Erythroblast (primary cell): ENCODE measurements around the gene ARHGEF25.
A peak's percentile ranks its signal among the peaks of the same experiment; 100 is the strongest.
"Not testable (repeated sequence)": the region's sequence is repeated elsewhere in the genome, so short reads cannot be mapped to it uniquely, and the experiment has no call there.

Experiments used
- DNase-seq, 2 experiments: peaks; one replicate each; lab custom pipeline; 2025; lab: John Stamatoyannopoulos, UW
- GATA1 ChIP-seq: IDR thresholded peaks from 2 replicates; pipeline ENCODE4 v1.6.1; 2011; ENCODE audit warnings: low read depth, mild to moderate bottlenecking, control low read depth, low read length, moderate library complexity
- POLR2A ChIP-seq: IDR thresholded peaks from 2 replicates; pipeline ENCODE4 v1.6.1; 2011; ENCODE audit warnings: mild to moderate bottlenecking, low read length

Gene ARHGEF25

GRCh38 chr12:57626111-57626920 lies 15.1 kb downstream of the ARHGEF25 start:
- TF ChIP-seq POLR2A, result no peak
- no peak for TF ChIP-seq GATA1
- no peak for DNase-seq

DNA sequence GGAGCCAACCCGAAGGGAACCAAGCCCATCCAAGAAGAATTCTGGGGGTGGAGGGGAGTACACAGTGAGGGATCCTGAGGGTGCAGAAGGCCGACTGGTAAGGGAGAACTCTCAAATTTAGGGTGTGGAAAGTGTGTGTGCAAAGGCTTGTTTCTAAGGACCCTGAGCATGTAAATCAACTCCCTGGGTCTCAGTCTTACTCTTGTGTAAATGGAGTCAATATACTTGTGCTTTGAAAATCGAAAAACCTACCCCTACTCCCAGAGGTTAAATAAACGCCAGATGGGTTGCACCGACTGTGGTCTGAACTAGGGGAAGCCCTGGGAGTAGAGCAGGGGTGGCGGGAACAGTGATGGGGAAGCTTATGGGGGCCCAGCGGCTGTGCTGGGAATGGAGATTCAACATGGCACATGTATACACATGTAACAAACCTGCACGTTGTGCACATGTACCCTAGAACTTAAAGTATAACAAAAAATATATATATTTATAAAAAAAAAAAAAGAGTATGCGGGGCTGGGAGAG lies 15.7 kb downstream of the ARHGEF25 start:
- no peak for DNase-seq
- TF ChIP-seq GATA1 (no peak), POLR2A (no peak)

DNA sequence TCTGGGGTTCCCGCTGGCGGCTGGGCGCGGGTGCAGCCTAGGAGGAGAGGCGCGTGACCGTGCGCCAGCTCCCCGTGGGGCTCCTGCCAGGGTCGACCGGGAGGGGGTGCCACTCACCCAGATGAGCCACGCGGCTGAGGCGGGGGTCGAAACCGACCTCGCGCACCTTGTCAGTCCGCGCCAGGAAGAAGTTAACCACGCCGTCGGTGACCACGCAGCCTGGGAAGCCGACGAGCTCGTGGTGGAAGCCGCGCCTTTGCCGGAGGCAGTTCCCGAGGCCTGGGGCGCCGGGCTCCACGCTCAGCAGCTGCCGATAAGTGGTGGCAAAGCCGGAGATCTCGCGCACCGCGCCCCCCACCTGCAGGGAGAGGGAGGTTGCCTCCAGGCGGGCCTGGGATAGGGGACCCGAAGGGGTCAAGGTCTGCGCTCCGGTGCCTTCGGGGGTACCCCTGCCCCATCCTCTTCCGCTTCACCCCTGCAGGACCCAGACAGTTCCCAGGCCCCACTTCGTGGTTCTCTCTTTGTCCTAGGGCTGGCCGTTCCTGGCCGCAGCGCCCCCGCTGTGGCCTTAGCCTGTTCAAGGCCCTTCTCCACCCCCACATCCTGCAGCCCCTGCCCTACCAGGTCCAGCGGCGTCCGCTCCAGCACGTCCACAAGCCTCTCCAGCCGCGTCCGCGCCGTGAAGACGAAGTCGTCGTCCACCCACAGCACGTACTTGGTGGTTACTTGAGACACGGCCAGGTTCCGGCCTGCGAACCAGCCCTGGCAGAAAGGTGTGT lies 16.5 kb downstream of the ARHGEF25 start:
- TF ChIP-seq GATA1, result no peak
- no peak for TF ChIP-seq POLR2A
- no peak for DNase-seq

DNA sequence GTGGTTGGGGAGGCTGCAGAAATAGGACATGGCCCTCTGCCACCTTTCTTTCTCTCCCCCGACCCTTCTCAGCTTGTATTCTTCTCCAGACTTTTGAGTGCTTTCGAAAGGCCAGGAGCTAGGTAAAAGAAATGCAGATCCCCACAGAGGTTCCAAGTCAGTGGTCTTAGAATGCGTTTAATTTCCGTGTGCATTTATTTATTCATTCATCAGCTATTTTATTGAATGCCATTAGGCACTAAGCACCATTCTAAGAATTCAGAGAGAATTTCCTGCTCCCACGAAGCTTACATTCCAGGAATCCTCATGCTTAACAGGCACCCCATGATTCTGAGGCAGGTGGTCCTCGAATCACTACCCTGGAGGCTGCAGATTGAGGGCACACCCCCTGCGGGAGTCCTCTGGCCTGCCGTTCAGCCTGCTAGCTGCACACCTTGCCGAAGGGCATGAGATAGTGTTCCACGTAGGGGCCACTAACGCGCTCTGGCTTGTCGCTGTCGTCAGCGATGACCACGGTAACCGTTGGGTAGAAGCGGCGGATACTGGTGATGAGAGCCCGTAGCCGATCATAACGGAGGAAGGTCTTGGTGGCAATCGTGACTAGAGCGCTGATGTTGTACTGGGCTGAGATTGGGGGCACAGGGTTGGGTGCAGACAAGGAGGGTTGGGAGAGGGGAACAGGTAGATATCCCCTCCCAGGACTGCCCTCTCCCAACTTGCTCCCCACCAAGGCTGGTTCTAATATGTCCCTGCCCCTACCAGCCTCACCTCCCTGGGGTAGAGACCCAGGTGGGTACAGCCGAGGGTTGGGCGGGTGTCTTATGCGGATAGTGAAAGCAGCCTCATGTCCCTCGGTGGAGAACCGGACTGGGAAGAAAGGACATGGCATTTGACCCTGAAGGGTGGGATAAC lies 17.3 kb downstream of the ARHGEF25 start:
- no peak for DNase-seq
- no peak for TF ChIP-seq GATA1
- TF ChIP-seq POLR2A, result no peak

GRCh38 chr12:57629897-57630471 lies 18.7 kb downstream of the ARHGEF25 start:
- DNase-seq, result no peak
- TF ChIP-seq POLR2A, result no peak
- TF ChIP-seq GATA1, result no peak

GRCh38 chr12:57630891-57631433 lies 19.7 kb downstream of the ARHGEF25 start:
- no peak for DNase-seq
- TF ChIP-seq GATA1 (no peak), POLR2A (no peak)

GRCh38 chr12:57631566-57632072 lies 20.4 kb downstream of the ARHGEF25 start:
- TF ChIP-seq GATA1 (no peak), POLR2A (no peak)
- DNase-seq, result no peak

DNA sequence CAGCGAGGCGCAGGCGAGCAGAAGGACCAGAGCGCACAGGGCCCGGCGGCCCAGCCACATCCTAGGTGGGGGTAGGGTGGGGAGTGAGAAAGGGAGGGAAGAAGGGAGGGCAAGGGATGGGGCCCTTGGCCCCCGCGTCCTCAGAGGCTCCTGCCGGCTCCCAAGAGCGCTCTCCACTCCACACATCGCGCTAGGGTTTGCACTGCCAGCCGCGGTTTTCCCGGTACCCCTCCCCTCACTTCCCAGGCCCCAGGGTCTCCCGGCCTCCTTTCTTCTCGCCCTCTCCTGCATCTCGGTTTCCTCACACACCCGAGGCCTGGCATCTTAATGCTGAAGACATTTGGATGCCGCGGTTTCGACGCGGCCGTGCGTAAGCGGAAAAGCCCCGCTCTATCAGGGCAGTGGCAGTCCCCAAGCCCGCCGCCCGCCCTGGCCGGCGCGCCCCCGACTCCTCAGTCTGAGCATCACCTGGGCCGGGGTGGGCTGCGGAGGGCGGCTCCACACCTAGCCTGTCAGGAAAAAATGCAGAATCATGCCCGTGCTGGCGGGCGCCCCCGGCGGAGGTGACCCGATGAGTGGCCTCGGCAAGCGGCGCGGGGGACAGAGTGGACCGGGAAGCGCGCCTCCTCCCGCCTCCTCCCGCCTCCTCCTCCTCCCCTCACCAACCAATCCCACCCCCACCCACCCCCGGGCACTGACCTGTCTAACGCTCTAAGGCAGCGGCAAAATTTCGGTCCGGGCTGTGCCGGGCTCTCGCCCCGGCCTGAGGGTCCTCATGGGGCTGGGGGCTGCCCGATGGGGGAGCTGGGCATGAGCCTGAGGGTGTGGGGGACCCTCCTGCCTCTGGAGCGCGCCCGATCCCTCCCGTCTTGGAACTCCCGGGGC lies 21.1 kb downstream of the ARHGEF25 start:
- TF ChIP-seq POLR2A (no peak), GATA1 (no peak)
- DNase-seq, result no peak

DNA sequence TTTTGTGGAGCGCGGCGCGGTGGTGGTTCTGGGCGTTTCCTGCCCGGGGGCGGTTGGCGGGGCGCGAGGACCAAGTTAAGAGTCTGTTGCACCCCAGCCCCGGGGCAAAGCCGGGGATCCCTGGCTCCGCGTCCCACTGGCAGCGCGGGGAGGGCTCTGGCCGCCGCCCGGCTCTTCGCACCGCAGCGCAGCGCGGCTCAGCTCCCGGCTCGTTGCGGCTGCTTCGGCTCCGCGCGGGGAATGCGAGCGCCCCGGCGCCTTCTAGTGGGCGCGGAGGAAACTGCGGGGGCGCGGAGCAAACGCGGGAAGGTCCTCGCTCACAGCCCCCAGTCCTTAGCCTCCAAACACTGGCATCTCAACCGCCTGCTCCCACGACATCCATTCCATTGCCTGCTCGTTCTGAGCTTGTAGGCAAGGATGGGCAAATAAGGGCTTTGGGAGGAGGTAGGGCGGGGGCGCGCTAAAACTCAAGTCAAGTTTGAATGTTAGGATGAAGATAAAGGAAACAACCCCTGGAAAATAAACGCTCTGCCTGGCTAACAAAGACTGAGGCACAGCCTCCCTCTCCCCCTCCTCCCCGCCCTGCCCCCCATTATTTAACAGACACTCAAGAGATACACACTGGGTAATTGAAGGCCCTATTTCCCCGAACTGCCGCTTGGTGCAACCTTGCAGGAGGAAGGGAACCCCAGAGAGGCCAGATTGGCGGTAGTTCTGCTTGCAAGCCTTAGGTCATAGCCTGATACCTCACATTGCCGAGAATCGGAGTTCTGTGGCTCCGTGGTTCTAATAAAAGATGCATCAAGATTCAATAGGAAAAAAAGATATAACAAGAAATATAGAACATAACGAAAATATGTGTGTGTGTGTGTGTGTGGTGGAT lies 22.0 kb downstream of the ARHGEF25 start, which contains the start of gene B4GALNT1:
TSS of gene B4GALNT1 (minus strand) at position 244 of the 883 bp plus-strand sequence. CDS start 1,069 bp downstream, outside the sequence.
- peak; percentile 64 to 76 for DNase-seq
- TF ChIP-seq GATA1 (no peak), POLR2A (no peak)

DNA sequence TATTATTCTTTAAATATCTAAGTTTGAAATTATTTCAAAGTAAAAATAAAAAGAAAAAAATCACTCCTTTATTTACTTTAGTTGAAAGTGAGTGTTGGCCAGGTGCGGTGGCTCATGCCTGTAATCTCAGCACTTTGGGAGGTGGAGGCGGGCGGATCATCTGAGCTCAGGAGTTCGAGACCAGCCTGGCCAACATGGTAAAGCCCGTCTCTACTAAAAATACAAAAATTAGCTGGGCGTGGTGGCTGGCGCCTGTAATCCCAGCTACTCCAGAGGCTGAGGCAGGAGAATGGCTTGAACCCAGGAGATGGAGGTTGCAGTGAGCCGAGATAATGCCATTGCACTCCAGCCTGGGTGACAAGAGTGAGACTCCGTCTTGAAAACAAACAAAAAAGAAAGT lies 25.5 kb downstream of the ARHGEF25 start:
- DNase-seq, result not testable (repeated sequence)

DNA sequence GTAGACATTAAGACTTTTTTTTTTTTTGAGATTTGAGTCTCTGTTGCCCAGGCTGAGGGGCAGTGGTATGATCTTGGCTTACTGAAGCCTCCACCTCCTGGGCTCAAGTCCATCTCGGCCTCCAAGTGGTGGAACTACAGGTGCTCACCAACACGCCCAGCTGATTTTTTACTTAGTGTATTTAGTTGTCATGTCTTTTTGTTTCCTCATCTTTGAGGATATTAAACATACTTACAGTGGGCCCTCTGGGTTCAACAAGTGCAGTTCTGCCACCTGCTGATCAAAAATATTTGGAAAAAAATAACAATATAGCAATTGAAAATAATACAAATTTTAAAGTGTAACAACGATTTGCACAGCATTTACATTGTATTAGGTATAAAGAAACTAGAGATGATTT lies 26.1 kb downstream of the ARHGEF25 start:
- TF ChIP-seq GATA1 (no peak), POLR2A (no peak)
- DNase-seq, result no peak
